A673 (cell line): ENCODE data around the gene SOX2. TPM values are rescaled to one million over a fixed set of nuclear protein-coding genes. Genes with fewer than 3 reads are reported as not detected.

Experiments
- BruUV-seq: library from RNA; stranded (reverse); fragments of 400-500 nt; replicated peaks from 2 replicates; lab custom pipeline; 2021; lab: Mats Ljungman, UMichigan
- CTCF ChIA-PET: fragments of 300-600 bp; sonication (Branson Sonifier 250); formaldehyde crosslinking; loops from one replicate; lab custom pipeline; 2022; ENCODE audit warnings: antibody characterized with exemption; lab: Charles Lee
- POLR2A ChIA-PET: fragments of 300-600 bp; sonication (Branson Sonifier 250); formaldehyde crosslinking; loops from one replicate; lab custom pipeline; 2022; ENCODE audit warnings: antibody characterized with exemption; ENCODE audit not compliant: low non-redundant PET; lab: Charles Lee
- DNase-seq: peaks from one replicate; pipeline ENCODE4 v3.0.0-alpha.2; 2015; ENCODE audit warnings: low spot score
- H3K27ac ChIP-seq: fragments of 200-600 bp; sonication (generic); 2 replicates; pipeline ENCODE4 v1.5.1; 2016; ENCODE audit warnings: mixed run types, low read depth, mild to moderate bottlenecking, mixed read lengths, antibody characterized with exemption, low read length; ENCODE audit not compliant: poor library complexity, severe bottlenecking
- H3K27me3 ChIP-seq: fragments of 200-600 bp; sonication (generic); replicated peaks from 2 replicates; pipeline ENCODE4 v1.6.1; 2017; ENCODE audit warnings: mixed run types, low read depth, mild to moderate bottlenecking, mixed read lengths, antibody characterized with exemption, low read length; ENCODE audit not compliant: insufficient read depth, poor library complexity
- H3K36me3 ChIP-seq: fragments of 200-600 bp; sonication (generic); 2 replicates; pipeline ENCODE4 v1.6.1; 2016; ENCODE audit warnings: mixed run types, mild to moderate bottlenecking, mixed read lengths, antibody characterized with exemption, low read length; ENCODE audit not compliant: insufficient read depth, poor library complexity, severe bottlenecking
- H3K4me1 ChIP-seq: fragments of 200-600 bp; sonication (generic); 2 replicates; pipeline ENCODE4 v1.6.1; 2017; ENCODE audit warnings: mixed run types, mild to moderate bottlenecking, mixed read lengths, antibody characterized with exemption, low read length; ENCODE audit not compliant: insufficient read depth, poor library complexity, severe bottlenecking
- H3K4me3 ChIP-seq: fragments of 200-600 bp; sonication (generic); 2 replicates; pipeline ENCODE4 v1.5.1; 2016; ENCODE audit warnings: low read depth, mixed run types, mild to moderate bottlenecking, mixed read lengths, low read length; ENCODE audit not compliant: poor library complexity, severe bottlenecking
- H3K9me3 ChIP-seq: fragments of 200-600 bp; sonication (generic); 2 replicates; pipeline ENCODE4 v1.6.1; 2016; ENCODE audit warnings: mixed run types, low read depth, mild to moderate bottlenecking, mixed read lengths, antibody characterized with exemption, low read length; ENCODE audit not compliant: poor library complexity, severe bottlenecking
- EZH2 ChIP-seq: fragments of 200-600 bp; sonication (generic); IDR thresholded peaks from 2 replicates; pipeline ENCODE4 v1.6.1; 2017; ENCODE audit warnings: borderline replicate concordance, low read depth, mild to moderate bottlenecking, mixed read lengths, antibody characterized with exemption, low read length; ENCODE audit not compliant: poor library complexity, severe bottlenecking
- intact Hi-C: fragments of 100-400 bp; cut with micrococcal nuclease; formaldehyde crosslinking; loops from one replicate; pipeline ENCODE4 v1.10.0; 2022; ENCODE audit not compliant: unreplicated experiment
- total RNA-seq: library from RNA; stranded (reverse); gene quantifications from 2 replicates; pipeline ENCODE4 v1.2.3, GENCODE V29; 2021
- TF ChIP-seq, protein P1 (sequence below): fragments of 300-800, 200-600 bp; sonication (generic); conservative IDR thresholded peaks from 2 replicates; pipeline ENCODE4 v1.5.1; 2017; ENCODE audit warnings: low read depth, mild to moderate bottlenecking, antibody characterized with exemption, low read length, moderate library complexity, mixed read lengths

SOX2 gene
- total RNA-seq, 1 experiment from 2014 or later: 62.0 TPM

DNA sequence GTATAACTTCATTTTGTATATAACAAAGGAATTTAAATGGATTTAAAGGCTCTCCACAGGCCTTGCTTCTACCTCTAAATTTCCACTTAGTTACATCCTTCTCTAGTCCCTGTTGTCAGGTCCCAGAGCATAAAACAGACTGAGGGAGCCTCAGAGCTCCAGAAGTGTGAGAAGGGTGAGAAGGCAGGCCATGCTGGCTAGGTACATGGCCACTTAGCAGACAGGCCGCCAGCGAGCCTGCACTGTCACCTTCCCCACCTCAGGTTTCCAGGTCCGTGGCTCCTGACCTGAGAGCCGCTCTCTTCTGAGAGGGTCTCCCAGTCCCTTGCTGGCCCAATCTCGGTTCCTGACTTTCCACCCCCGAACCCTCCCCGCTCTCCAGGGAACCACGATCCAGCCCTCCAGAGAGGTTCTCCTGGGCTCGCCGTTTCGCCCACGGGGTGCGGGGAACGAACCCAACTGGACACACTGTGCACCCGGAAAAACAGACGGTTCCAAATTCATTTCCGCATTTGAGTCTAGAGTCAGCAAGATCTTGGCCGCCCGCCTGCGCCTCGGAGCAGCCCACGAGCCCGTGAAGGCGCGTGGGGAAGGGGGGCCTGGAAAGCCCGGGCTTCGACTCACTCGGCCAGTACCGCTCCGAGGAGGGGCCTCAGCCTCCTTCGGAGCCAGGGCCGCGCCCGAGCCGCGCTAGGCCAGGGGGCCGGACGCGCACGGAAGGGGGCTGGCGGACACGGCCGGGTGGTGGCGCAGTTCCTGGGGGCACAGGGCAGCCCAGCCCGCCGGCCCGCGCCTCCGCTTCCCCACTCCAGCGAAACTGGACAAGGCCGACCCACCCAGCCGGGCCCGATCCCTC is 16.7 kb upstream of the SOX2 start:
- H3K27me3 ChIP-seq: peaks cover 80% of the 10 kb centered on the region
- POLR2A ChIA-PET: no interaction called here
- intact Hi-C loops: no loop called here
- TF ChIP-seq, protein P1, sequence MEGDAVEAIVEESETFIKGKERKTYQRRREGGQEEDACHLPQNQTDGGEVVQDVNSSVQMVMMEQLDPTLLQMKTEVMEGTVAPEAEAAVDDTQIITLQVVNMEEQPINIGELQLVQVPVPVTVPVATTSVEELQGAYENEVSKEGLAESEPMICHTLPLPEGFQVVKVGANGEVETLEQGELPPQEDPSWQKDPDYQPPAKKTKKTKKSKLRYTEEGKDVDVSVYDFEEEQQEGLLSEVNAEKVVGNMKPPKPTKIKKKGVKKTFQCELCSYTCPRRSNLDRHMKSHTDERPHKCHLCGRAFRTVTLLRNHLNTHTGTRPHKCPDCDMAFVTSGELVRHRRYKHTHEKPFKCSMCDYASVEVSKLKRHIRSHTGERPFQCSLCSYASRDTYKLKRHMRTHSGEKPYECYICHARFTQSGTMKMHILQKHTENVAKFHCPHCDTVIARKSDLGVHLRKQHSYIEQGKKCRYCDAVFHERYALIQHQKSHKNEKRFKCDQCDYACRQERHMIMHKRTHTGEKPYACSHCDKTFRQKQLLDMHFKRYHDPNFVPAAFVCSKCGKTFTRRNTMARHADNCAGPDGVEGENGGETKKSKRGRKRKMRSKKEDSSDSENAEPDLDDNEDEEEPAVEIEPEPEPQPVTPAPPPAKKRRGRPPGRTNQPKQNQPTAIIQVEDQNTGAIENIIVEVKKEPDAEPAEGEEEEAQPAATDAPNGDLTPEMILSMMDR: peak; percentile 28
- TF ChIP-seq EZH2: no peak
- no TSS peak for BruUV-seq
- no peaks in the 10 kb centered on the region for H3K9me3 ChIP-seq
- DNase-seq: no peak
- H3K4me1 ChIP-seq: peaks cover 5% of the 10 kb centered on the region
- H3K36me3 ChIP-seq: no peaks in the 10 kb centered on the region
- peak overlapping the region; percentile 34 for H3K4me3 ChIP-seq
- no peak overlapping the region for H3K27ac ChIP-seq
- CTCF ChIA-PET: no interaction called here

DNA sequence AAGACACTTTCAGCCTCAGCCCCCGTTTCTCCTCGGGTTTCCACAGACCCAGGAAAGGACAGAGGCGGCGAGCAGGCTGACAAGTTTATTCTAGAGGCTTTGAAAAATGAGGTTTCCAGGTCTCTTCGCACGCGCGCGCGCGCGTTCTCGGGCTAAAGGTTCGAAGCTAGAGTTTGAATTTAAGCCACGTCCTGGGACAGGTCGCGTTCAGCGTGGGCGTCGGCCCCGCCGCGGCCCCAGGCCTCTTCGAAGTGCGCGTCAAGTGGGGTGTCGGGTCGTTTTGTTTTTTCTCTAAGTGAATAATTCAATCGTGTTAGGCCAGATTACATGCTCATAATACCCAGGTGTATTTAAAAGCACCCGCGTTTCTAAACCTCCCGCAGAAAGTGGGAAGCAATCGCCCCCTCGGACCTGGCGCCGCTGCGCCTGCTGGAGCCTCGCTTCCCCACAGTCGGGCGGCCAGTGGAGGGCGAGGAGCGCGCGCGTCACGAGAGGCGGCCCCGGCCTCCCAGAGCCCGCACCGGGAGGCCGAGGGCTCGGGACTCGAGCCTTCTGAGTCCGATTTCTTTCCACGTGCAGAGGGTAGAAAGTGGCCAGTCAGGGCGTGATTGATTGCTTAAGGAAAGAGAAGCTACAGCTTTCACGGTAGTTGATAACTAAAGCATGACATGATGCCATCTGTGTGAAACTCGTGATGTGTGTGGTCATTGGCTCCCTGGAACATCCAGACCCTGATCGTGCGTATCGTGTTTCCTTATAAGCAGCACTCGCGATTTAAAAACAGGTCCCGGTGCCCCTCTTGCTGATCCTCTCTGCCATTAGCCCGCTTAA is 15.8 kb upstream of the SOX2 start:
- CTCF ChIA-PET: no interaction called here
- POLR2A ChIA-PET: no interaction called here
- intact Hi-C loops: no loop called here
- Histone ChIP-seq H3K27me3 (peaks cover 80% of the 10 kb centered on the region), H3K4me3 (peak overlapping the region; percentile 34), H3K4me1 (peaks cover 8% of the 10 kb centered on the region), H3K27ac (no peak overlapping the region), H3K9me3 (no peaks in the 10 kb centered on the region), H3K36me3 (no peaks in the 10 kb centered on the region)
- BruUV-seq: no TSS peak
- TF ChIP-seq, protein P1: 0 out of 2 replicates have a peak, but pooled peaks have one; percentile 2
- peak; percentile 67 for TF ChIP-seq EZH2
- no peak for DNase-seq

DNA sequence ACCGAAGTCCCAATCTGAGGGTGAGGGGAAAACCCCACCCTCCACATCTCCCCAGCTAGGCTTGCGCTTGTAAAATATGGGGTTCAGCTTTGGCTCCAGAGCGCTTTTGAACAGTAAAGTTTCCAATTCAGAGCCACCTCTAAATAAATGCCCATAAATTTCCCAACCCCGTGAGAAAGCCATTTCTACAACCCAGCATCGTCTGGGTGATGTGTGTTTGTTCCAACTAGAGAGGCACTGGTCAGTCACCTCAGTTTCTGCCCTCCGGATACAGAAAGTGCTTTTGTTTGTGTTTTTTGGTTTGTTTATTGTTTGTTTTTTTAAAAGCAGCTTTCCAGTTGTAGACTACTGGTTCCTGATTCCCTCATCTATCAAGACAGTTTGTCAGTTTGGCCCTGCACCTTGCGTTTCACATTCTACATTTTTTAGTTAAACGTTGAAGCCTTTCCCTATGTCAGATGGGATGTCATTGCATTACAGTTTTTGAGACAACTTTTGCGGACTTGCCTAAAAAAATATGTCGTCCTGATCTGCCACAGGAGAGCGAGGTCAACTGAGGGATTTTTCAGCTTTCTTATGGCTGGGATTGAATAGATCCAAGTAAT is 15.0 kb upstream of the SOX2 start:
- DNase-seq: no peak
- Histone ChIP-seq H3K27me3 (peaks cover 80% of the 10 kb centered on the region), H3K36me3 (no peaks in the 10 kb centered on the region), H3K27ac (no peak overlapping the region), H3K9me3 (no peaks in the 10 kb centered on the region), H3K4me3 (no peak overlapping the region), H3K4me1 (peaks cover 8% of the 10 kb centered on the region)
- CTCF ChIA-PET: no interaction called here
- intact Hi-C loops: no loop called here
- no TSS peak for BruUV-seq
- no peak for TF ChIP-seq EZH2
- TF ChIP-seq, protein P1: no peak
- POLR2A ChIA-PET: no interaction called here
